Measurements from ENCODE around the gene STARD8.

DNA sequence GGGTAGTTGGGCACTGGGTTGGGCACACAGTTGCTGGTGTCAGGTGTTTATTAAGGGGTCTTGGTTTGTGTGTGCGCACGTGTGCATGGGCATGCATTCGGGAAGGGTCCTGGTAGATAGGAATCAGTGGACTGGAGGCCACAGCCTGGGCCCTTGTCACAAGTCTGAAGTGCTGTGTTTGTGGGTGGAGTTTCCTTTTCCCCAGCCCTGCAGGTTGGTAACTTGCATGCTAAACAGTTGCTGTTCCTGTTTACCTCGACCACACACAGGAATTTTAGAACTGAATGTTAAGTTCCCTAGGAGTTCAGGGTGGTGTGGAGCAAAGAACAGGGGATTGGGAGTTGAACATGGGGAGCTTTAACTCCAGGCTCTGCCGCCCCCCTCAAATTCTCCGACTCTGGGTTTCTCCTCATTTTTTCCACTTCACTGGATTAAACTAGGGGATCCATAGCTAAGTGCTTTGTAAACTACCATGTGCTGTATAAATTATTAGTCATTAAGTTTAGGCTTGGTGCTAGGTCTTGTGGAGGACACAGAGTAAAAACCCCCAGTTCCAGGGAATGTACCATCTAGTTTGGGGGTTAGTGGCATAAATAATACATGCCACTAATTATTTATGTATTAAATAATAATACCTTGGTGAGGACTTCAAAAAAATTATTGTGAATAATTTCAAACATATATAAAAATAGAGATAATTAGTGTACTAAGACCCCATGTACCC is 49.0 kb downstream of the STARD8 start:
- TF ChIP-seq, protein P1, sequence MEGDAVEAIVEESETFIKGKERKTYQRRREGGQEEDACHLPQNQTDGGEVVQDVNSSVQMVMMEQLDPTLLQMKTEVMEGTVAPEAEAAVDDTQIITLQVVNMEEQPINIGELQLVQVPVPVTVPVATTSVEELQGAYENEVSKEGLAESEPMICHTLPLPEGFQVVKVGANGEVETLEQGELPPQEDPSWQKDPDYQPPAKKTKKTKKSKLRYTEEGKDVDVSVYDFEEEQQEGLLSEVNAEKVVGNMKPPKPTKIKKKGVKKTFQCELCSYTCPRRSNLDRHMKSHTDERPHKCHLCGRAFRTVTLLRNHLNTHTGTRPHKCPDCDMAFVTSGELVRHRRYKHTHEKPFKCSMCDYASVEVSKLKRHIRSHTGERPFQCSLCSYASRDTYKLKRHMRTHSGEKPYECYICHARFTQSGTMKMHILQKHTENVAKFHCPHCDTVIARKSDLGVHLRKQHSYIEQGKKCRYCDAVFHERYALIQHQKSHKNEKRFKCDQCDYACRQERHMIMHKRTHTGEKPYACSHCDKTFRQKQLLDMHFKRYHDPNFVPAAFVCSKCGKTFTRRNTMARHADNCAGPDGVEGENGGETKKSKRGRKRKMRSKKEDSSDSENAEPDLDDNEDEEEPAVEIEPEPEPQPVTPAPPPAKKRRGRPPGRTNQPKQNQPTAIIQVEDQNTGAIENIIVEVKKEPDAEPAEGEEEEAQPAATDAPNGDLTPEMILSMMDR (IDR thresholded peaks at IDR 0.05): no peak
- TF ChIP-seq ZFX (IDR thresholded peaks at IDR 0.05; ENCODE audit: borderline replicate concordance): no peak
